H1 (cell line): ENCODE data around the gene ALPG.
"Not testable (repeated sequence)": the region's sequence is repeated elsewhere in the genome, so short reads cannot be mapped to it uniquely, and the experiment has no call there.

Source experiments
- CHD1 ChIP-seq: IDR thresholded peaks from 2 replicates; pipeline ENCODE4 v1.6.1; 2012; ENCODE audit warnings: low read depth, low read length, improper control_type of control experiment
- EZH2 ChIP-seq: fragments of 200-600 bp; sonication (generic); IDR thresholded peaks from 2 replicates; pipeline ENCODE4 v1.7.1; 2012; ENCODE audit warnings: low read depth, mild to moderate bottlenecking, moderate library complexity, low read length, inconsistent platforms; ENCODE audit not compliant: severe bottlenecking
- HDAC2 ChIP-seq, 2 experiments: fragments of 300-600 bp in 1 of 2; sonication (generic) in 1 of 2; IDR thresholded peaks; 2 replicates each; pipeline ENCODE4 v1.6.1; 2011 to 2012; ENCODE audit warnings: low read depth in 2 of 2, low read length in 2 of 2, mild to moderate bottlenecking in 2 of 2, moderate library complexity in 2 of 2, borderline replicate concordance in 1 of 2, inconsistent platforms in 1 of 2
- JUN ChIP-seq: IDR thresholded peaks from 2 replicates; pipeline ENCODE4 v1.6.1; 2011; ENCODE audit warnings: low read depth, mild to moderate bottlenecking, improper control_type of control experiment, low read length
- POLR2AphosphoS5 ChIP-seq: IDR thresholded peaks from 2 replicates; pipeline ENCODE4 v1.6.1; 2011; ENCODE audit warnings: low read depth, low read length
- POU5F1 ChIP-seq: IDR thresholded peaks from 2 replicates; pipeline ENCODE4 v1.6.1; 2011; ENCODE audit warnings: low read depth, mild to moderate bottlenecking, low read length, moderate library complexity
- SIN3A ChIP-seq, 2 experiments: IDR thresholded peaks in 1 of 2; conservative IDR thresholded peaks in 1 of 2; 2 replicates each; pipeline ENCODE4 v1.6.1; 2011 to 2012; ENCODE audit warnings: low read length in 2 of 2, improper control_type of control experiment in 1 of 2, low read depth in 1 of 2, mild to moderate bottlenecking in 1 of 2
- TAF1 ChIP-seq: IDR thresholded peaks from 2 replicates; pipeline ENCODE4 v1.6.1; 2011; ENCODE audit warnings: mild to moderate bottlenecking, low read depth, low read length

DNA sequence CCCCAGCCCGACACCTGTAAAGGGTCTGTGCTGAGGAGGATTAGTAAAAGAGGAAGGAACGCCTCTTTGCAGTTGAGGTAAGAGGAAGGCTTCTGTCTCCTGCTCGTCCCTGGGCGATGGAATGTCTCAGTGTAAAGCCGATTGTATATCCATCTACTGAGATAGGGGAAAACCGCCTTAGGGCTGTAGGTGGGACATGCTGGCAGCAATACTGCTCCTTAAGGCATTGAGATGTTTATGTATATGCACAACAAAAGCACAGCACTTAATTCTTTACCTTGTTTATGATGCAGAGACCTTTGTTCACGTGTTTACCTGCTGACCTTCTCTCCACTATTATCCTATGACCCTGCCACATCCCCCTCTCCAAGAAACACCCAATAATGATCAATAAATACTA is 16.8 kb downstream of the ALPG start:
- not testable (repeated sequence) for TF ChIP-seq HDAC2 (IDR thresholded peaks at IDR 0.05; ENCODE audit: borderline replicate concordance in 1 of 2, low read depth in 2 of 2, low read length in 2 of 2); TAF1; EZH2; POLR2AphosphoS5; CHD1; SIN3A (conservative IDR thresholded peaks at IDR 0.05 in 1 of 2, IDR thresholded peaks at IDR 0.05 in 1 of 2; ENCODE audit: low read depth in 1 of 2, low read length in 2 of 2); POU5F1; JUN
